Measurements from ENCODE around the gene SLC41A3. TPM values are rescaled to one million over a fixed set of nuclear protein-coding genes. Genes with fewer than 3 reads are reported as not detected.

Gene SLC41A3
- polyA plus RNA-seq, 2 of the 4 experiments (the other 2 are of a cell fraction) = 18.9 to 24.2 TPM

DNA sequence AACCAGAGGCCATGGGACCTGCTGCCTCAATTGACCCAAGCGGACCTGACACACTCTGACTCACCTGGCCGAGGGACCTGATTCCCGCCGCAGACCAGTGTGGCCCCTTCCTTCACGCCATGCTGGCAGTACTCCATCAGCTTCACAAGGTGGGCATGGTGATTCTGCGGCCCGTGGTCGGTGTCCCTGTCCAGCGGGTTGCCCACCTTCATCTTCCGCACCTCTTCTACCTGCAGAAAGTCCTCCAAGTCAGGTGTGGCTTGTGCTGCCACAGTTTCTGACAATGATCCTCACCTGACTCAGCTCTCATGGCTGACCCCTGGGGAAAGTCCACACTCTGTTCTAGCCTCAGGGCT lies 25.9 kb upstream of the SLC41A3 start (continued):
- TF ChIP-seq, protein P1, sequence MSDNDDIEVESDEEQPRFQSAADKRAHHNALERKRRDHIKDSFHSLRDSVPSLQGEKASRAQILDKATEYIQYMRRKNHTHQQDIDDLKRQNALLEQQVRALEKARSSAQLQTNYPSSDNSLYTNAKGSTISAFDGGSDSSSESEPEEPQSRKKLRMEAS (IDR thresholded peaks at IDR 0.05) = no peak
- TF ChIP-seq JUN (IDR thresholded peaks at IDR 0.05) (no peak), RNF2 (IDR thresholded peaks at IDR 0.05; ENCODE audit: borderline replicate concordance, low read depth) (no peak), FOSB (CRISPR knock-in tag; IDR thresholded peaks at IDR 0.05) (no peak)
- TF ChIP-seq, protein P2, sequence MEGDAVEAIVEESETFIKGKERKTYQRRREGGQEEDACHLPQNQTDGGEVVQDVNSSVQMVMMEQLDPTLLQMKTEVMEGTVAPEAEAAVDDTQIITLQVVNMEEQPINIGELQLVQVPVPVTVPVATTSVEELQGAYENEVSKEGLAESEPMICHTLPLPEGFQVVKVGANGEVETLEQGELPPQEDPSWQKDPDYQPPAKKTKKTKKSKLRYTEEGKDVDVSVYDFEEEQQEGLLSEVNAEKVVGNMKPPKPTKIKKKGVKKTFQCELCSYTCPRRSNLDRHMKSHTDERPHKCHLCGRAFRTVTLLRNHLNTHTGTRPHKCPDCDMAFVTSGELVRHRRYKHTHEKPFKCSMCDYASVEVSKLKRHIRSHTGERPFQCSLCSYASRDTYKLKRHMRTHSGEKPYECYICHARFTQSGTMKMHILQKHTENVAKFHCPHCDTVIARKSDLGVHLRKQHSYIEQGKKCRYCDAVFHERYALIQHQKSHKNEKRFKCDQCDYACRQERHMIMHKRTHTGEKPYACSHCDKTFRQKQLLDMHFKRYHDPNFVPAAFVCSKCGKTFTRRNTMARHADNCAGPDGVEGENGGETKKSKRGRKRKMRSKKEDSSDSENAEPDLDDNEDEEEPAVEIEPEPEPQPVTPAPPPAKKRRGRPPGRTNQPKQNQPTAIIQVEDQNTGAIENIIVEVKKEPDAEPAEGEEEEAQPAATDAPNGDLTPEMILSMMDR (IDR thresholded peaks at IDR 0.05) = no peak

DNA sequence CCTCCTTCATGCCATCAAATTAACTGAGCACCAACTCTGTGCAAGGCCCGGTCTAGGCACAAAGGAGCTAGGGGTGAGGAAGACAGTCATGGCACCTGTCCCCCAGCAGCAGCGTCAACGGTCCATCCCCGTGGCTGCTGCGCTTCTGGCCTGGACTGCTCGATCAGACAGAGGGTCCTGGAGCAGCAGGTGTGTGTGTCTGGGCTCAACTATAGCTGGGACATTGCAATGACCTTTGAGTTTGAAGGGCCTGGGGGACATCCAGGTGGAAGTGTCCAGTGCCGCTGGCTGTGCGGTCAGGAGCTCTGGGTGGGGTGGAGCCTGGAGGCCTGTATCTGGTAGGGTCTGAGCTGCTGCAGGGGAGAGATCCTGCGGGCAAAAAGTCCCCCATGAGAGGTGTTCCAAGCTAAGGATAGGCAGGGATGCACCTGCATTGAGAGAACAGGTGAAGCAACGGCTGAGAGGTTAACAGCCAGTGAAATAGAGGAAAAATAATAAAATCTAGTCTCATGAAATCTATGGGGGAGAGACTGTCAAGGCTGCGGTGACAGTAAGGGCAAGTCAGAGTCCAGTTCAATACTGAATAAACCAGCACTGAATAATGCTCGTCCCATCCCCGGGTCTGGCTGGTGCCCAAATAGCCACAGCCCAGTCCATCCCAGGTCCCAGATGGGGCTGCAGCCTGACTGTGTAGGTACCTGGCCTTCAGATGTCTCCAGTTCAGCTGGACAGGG lies 25.4 kb upstream of the SLC41A3 start:
- POLR2A ChIA-PET = no interaction called here
- ATAC-seq = no peak

DNA sequence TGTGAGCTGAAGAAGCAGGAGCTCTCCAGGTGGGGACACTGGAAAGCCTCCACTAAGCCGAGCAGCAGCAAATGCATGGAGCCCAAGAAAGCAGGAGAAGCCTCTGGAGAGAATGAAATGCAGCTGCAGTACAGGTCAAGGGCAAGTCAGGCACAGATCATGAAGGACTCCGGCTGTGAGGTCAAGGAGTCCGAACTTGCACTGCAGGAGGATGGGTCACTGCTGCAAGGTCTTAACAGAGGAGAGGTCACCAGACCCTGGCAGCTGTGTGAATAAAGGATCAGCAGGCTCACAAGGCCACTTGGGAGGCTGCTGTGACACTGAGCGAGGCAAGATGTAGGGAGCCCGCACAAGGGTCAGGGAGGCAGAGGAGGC lies 24.7 kb upstream of the SLC41A3 start:
- ChIA-PET POLR2A (no interaction called here), CTCF (no interaction called here)
- H3K4me3 ChIP-seq = no peak overlapping the region
- no peaks in the 10 kb centered on the region for H3K9me3 ChIP-seq
- DNase-seq (ENCODE audit: low read depth in 1 of 2, low spot score in 1 of 2) (no peak), ATAC-seq (no peak), FAIRE-seq (no peak)
- no peak overlapping the region for H3K4me2 ChIP-seq
- no peak overlapping the region for H3K27ac ChIP-seq
- 95% methylated on average over 4 of the region's 5 CpGs for WGBS (ENCODE audit: missing lambda C conversion rate)
- TF ChIP-seq MAZ (IDR thresholded peaks at IDR 0.05; ENCODE audit: borderline replicate concordance, low read depth, low read length) (no peak), ZC3H11A (IDR thresholded peaks at IDR 0.05) (no peak), HOXA7 (CRISPR knock-in tag; IDR thresholded peaks at IDR 0.05) (no peak), RCOR1 (IDR thresholded peaks at IDR 0.05; ENCODE audit: low read depth, low read length) (no peak), JUNB (IDR thresholded peaks at IDR 0.05) (no peak), HDAC2 (IDR thresholded peaks at IDR 0.05) (no peak), KDM1A (IDR thresholded peaks at IDR 0.05; ENCODE audit: low read depth) (no peak), MYC (IDR thresholded peaks at IDR 0.05; ENCODE audit: borderline replicate concordance, low read length) (no peak), CHD4 (IDR thresholded peaks at IDR 0.05; ENCODE audit: borderline replicate concordance) (no peak)
- TF ChIP-seq, protein P3, sequence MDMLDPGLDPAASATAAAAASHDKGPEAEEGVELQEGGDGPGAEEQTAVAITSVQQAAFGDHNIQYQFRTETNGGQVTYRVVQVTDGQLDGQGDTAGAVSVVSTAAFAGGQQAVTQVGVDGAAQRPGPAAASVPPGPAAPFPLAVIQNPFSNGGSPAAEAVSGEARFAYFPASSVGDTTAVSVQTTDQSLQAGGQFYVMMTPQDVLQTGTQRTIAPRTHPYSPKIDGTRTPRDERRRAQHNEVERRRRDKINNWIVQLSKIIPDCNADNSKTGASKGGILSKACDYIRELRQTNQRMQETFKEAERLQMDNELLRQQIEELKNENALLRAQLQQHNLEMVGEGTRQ (IDR thresholded peaks at IDR 0.05) = no peak
- TF ChIP-seq, protein P4, sequence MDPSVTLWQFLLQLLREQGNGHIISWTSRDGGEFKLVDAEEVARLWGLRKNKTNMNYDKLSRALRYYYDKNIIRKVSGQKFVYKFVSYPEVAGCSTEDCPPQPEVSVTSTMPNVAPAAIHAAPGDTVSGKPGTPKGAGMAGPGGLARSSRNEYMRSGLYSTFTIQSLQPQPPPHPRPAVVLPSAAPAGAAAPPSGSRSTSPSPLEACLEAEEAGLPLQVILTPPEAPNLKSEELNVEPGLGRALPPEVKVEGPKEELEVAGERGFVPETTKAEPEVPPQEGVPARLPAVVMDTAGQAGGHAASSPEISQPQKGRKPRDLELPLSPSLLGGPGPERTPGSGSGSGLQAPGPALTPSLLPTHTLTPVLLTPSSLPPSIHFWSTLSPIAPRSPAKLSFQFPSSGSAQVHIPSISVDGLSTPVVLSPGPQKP (IDR thresholded peaks at IDR 0.05; ENCODE audit: low read depth, low read length) = no peak
- no peaks in the 10 kb centered on the region for H3K4me1 ChIP-seq

More for the DNA sequence above, 25.4 kb upstream of the SLC41A3 start:
- CTCF ChIA-PET = no interaction called here
- Histone ChIP-seq H3K9me3 (no peaks in the 10 kb centered on the region), H3K4me2 (no peak overlapping the region), H3K4me3 (no peak overlapping the region), H3K4me1 (no peaks in the 10 kb centered on the region), H3K27ac (no peak overlapping the region)
- WGBS (ENCODE audit: missing lambda C conversion rate) = 65% methylated on average over 7 of the region's 13 CpGs
- TF ChIP-seq CEBPB (IDR thresholded peaks at IDR 0.05) = no peak
- TF ChIP-seq JUNB (IDR thresholded peaks at IDR 0.05) = no peak
- TF ChIP-seq BHLHE40 (IDR thresholded peaks at IDR 0.05; ENCODE audit: low read depth, low read length) = no peak
- TF ChIP-seq JUN (IDR thresholded peaks at IDR 0.05) = no peak
- TF ChIP-seq, protein P5, sequence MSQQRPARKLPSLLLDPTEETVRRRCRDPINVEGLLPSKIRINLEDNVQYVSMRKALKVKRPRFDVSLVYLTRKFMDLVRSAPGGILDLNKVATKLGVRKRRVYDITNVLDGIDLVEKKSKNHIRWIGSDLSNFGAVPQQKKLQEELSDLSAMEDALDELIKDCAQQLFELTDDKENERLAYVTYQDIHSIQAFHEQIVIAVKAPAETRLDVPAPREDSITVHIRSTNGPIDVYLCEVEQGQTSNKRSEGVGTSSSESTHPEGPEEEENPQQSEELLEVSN (IDR thresholded peaks at IDR 0.05; ENCODE audit: borderline replicate concordance, low read depth) = no peak
- no peak for TF ChIP-seq RCOR1 (IDR thresholded peaks at IDR 0.05; ENCODE audit: low read depth, low read length)
- no peak for TF ChIP-seq RNF2 (IDR thresholded peaks at IDR 0.05; ENCODE audit: borderline replicate concordance, low read depth)
- TF ChIP-seq HEYL (CRISPR knock-in tag; IDR thresholded peaks at IDR 0.05) = no peak
- TF ChIP-seq EHMT2 (IDR thresholded peaks at IDR 0.05; ENCODE audit: low read depth) = no peak
- no peak for TF ChIP-seq RFX5 (IDR thresholded peaks at IDR 0.05)
- TF ChIP-seq, protein P6, sequence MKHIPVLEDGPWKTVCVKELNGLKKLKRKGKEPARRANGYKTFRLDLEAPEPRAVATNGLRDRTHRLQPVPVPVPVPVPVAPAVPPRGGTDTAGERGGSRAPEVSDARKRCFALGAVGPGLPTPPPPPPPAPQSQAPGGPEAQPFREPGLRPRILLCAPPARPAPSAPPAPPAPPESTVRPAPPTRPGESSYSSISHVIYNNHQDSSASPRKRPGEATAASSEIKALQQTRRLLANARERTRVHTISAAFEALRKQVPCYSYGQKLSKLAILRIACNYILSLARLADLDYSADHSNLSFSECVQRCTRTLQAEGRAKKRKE (CRISPR knock-in tag; IDR thresholded peaks at IDR 0.05; ENCODE audit: low read depth) = no peak
- TF ChIP-seq ZNF302 (CRISPR knock-in tag; IDR thresholded peaks at IDR 0.05) = no peak
- no peak for TF ChIP-seq POLR2A (IDR thresholded peaks at IDR 0.05; ENCODE audit: low read length)
- TF ChIP-seq GATA3 (IDR thresholded peaks at IDR 0.05; ENCODE audit: borderline replicate concordance) = no peak
- no peak for TF ChIP-seq ZFP36 (IDR thresholded peaks at IDR 0.05; ENCODE audit: borderline replicate concordance, partially characterized antibody)
- TF ChIP-seq NR3C1 (IDR thresholded peaks at IDR 0.05) = no peak
- TF ChIP-seq MAFK (IDR thresholded peaks at IDR 0.05; ENCODE audit: partially characterized antibody) = no peak
- no peak for TF ChIP-seq KDM5A (IDR thresholded peaks at IDR 0.05)
- TF ChIP-seq NFE2L2 (conservative IDR thresholded peaks at IDR 0.05; ENCODE audit: low read length) = no peak
- TF ChIP-seq, protein P7, sequence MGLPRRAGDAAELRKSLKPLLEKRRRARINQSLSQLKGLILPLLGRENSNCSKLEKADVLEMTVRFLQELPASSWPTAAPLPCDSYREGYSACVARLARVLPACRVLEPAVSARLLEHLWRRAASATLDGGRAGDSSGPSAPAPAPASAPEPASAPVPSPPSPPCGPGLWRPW (IDR thresholded peaks at IDR 0.05) = no peak
- DNase-seq (ENCODE audit: low read depth in 1 of 2, low spot score in 1 of 2) (no peak), FAIRE-seq (no peak)
